WI38 (cell line): ENCODE measurements around the gene SERPINE1.
"Not testable (repeated sequence)": the region's sequence is repeated elsewhere in the genome, so short reads cannot be mapped to it uniquely, and the experiment has no call there.

Source experiments
- H3K4me3 ChIP-seq: 2 replicates; pipeline ENCODE4 v1.5.1; 2011; ENCODE audit warnings: low read depth, mild to moderate bottlenecking, control low read depth, low read length
- CTCF ChIP-seq: IDR thresholded peaks from 2 replicates; pipeline ENCODE4 v1.5.1; 2012; ENCODE audit warnings: low read depth, mild to moderate bottlenecking, control low read depth, low read length

Gene SERPINE1

DNA sequence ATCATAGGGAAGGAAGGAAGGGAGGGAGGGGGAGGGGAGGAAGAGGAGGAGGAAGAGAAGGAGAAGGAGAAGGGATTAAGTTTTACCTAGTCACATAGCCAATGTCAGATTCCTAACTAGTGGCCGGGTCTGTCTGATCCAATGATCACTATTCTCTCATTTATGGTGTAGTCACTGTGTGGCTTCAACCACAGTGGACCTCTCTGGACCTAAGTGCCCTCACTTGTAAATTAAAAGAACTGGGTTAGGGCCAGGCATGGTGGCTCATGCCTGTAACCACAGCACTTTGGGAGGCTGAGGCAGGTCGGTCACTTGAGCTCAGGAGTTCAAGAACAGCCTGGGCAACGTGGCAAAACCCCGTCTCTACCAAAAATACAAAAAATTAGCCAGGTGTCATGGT, 6.6 kb upstream of the SERPINE1 start:
- no peak overlapping the region for H3K4me3 ChIP-seq
- no peak for TF ChIP-seq CTCF

DNA sequence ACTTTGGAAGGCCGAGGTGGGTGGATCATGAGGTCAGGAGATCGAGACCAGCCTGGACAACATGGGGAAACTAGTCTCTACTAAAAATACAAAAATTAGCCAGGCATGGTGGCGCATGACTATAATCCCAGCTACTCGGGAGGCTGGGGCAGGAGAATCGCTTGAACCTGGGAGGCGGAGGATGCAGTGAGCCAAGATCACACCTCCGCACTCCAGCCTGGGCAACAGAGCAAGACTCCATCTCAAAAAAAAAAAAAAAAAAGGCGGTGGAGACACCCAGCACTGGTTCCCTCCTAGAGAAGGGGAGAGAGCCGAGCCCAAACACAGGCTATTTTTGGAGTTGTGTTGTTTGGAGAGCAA, 5.3 kb upstream of the SERPINE1 start:
- H3K4me3 ChIP-seq: not testable (repeated sequence)

GRCh38 chr7:101121991-101122932, 4.6 kb upstream of the SERPINE1 start:
- TF ChIP-seq CTCF: no peak
- peak overlapping the region; percentile 52 for H3K4me3 ChIP-seq

GRCh38 chr7:101122933-101123702, 3.8 kb upstream of the SERPINE1 start:
- peak overlapping the region; percentile 52; the same call in 1 of the 2 replicates for H3K4me3 ChIP-seq
- TF ChIP-seq CTCF: no peak

DNA sequence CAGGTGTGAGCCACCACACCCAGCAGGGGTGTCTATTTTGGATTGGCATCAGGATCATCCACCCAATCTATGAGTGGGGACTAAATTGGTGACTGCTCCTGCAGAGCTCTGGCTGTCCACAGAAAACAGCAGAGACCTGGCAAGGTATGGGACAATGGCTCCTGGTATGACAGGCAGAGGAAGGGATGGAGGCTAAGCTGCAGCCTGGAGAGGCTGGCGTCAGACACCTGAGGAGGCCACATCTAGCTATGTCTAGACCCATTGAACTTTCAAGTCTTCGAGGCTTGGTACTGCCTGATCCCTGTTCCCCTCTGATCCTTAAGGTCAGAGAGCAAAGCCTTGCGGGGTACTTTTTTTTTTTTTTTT, 3.2 kb upstream of the SERPINE1 start:
- H3K4me3 ChIP-seq: no peak overlapping the region
- TF ChIP-seq CTCF: no peak

DNA sequence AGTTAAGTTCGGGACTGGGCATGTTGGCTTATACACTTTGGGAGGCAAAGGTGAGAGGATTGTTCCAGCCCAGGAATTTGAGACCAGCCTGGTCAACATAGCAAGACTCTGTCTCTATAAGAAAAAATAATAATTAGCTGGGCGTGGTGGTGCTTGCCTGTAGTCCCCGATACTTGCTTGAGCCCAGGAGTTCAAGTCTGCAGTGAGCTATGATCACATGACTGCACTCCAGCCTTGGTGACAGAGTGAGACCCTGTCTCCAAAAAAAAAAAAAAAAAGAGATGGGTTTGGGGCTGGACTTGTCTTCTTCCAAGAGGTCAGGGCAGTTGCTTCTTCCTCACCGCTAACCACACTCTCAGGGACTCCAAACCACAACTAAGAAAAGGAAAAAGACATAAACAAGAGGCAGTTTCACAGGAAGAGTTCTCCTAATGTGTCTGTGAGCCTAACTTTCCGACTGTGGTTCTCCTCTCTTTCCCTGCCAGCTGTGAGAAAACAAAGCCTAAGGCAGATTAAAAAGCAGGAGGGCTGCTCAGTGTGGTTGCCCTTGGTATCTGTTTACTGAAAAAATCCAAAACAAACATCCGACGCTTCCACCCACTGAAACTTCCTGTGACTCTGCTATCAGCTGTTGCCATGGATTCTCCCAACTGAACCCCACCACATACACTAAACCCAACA, 2.4 kb upstream of the SERPINE1 start:
- no peak for TF ChIP-seq CTCF
- H3K4me3 ChIP-seq: no peak overlapping the region

- no peak overlapping the region for H3K4me3 ChIP-seq
Measured at GRCh38 chr7:101125989-101126650, 784 bp upstream of the SERPINE1 start.

More at GRCh38 chr7:101125989-101126650, 784 bp upstream of the SERPINE1 start:
- no peak for TF ChIP-seq CTCF
